ENCODE results near the gene PPIL6. TPM values are rescaled to one million over a fixed set of nuclear protein-coding genes. Genes with fewer than 3 reads are reported as not detected.

The PPIL6 gene
- total RNA-seq, 2 donors from 2014 or later: 4.2 to 6.0 TPM

- Histone ChIP-seq H3K4me1 (replicated peaks) (no peaks in the 10 kb centered on the region), H3K27me3 (replicated peaks; ENCODE audit: insufficient read depth) (no peaks in the 10 kb centered on the region), H3K27ac (no peak overlapping the region), H3K9me3 (no peaks in the 10 kb centered on the region), H3K36me3 (no peaks in the 10 kb centered on the region), H3K4me3 (no peak overlapping the region)
- TF ChIP-seq CTCF (IDR thresholded peaks at IDR 0.05): no peak
- TF ChIP-seq POLR2A (IDR thresholded peaks at IDR 0.05): no peak
- no peak for TF ChIP-seq POLR2AphosphoS5 (IDR thresholded peaks at IDR 0.05)
- no peak for DNase-seq (ENCODE audit: low spot score)
- WGBS: 32% methylated on average over 1 of the region's 1 CpG
- intact Hi-C loops (cut with DNase I): no loop called here
Observed at GRCh38 chr6:109420751-109421150, 19.7 kb downstream of the PPIL6 start.

DNA sequence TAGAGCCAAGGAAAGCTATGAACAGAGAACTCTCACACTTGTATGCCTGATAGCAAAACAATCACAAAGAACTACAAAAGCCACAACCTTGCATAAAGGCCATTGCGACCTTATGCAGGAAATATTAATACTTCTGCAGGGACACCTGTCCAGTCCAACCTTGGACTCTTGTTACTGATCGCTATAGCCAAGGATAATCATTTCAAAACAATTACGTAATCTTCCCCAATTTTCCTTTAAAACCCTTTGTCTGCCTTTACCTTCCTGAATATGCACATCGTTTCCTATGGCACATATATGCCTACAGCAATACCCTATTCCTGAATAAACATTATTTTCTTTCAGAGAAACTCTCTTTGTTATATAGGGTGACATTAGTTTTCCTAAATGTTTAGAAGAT is 22.8 kb downstream of the PPIL6 start:
- TF ChIP-seq POLR2A (IDR thresholded peaks at IDR 0.05) (no peak), POLR2AphosphoS5 (IDR thresholded peaks at IDR 0.05) (no peak), CTCF (IDR thresholded peaks at IDR 0.05) (no peak)
- DNase-seq (ENCODE audit: low spot score): no peak
- 95% methylated on average over 4 of the region's 4 CpGs for WGBS
- intact Hi-C loops (cut with DNase I): no loop called here
- Histone ChIP-seq H3K36me3 (no peaks in the 10 kb centered on the region), H3K4me3 (no peak overlapping the region), H3K4me1 (replicated peaks) (no peaks in the 10 kb centered on the region), H3K27me3 (replicated peaks; ENCODE audit: insufficient read depth) (no peaks in the 10 kb centered on the region), H3K27ac (no peak overlapping the region), H3K9me3 (no peaks in the 10 kb centered on the region)

GRCh38 chr6:109411034-109411433 is 29.4 kb downstream of the PPIL6 start:
- Histone ChIP-seq H3K4me1 (replicated peaks) (no peaks in the 10 kb centered on the region), H3K9me3 (no peaks in the 10 kb centered on the region), H3K27me3 (replicated peaks; ENCODE audit: insufficient read depth) (no peaks in the 10 kb centered on the region), H3K27ac (no peak overlapping the region), H3K4me3 (no peak overlapping the region), H3K36me3 (no peaks in the 10 kb centered on the region)
- DNase-seq (ENCODE audit: low spot score): no peak
- TF ChIP-seq POLR2AphosphoS5 (IDR thresholded peaks at IDR 0.05): no peak
- no peak for TF ChIP-seq CTCF (IDR thresholded peaks at IDR 0.05)
- TF ChIP-seq POLR2A (IDR thresholded peaks at IDR 0.05): no peak
- 95% methylated on average over 2 of the region's 2 CpGs for WGBS
- intact Hi-C loops (cut with DNase I): no loop called here

DNA sequence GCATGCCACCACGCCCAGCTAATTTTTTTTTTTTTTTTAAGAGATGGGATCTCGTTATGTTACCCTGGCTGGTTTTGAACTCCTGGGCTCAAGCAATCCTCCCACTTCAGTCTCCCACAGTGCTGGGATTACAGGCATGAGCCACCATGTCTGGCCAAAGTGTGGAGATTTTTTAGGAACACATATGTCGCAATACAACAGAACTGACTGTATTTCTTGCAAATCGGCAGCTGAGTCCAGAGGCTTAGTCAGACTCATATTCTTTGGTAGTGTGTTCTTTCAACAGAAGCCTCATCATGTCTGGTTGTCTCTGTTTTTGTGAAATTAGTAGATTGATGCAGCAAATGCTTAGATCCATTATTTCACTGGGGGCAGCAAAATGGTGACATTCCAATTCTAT is 34.2 kb downstream of the PPIL6 start:
- no peak for TF ChIP-seq POLR2A (IDR thresholded peaks at IDR 0.05)
- no peak for TF ChIP-seq POLR2AphosphoS5 (IDR thresholded peaks at IDR 0.05)
- no peak for TF ChIP-seq CTCF (IDR thresholded peaks at IDR 0.05)
- no peak for DNase-seq (ENCODE audit: low spot score)
- 89% methylated on average over 4 of the region's 4 CpGs for WGBS
- Histone ChIP-seq H3K9me3 (no peaks in the 10 kb centered on the region), H3K27ac (no peak overlapping the region), H3K4me3 (no peak overlapping the region), H3K27me3 (replicated peaks; ENCODE audit: insufficient read depth) (no peaks in the 10 kb centered on the region), H3K36me3 (no peaks in the 10 kb centered on the region), H3K4me1 (replicated peaks) (no peaks in the 10 kb centered on the region)
- intact Hi-C loops (cut with DNase I): no loop called here

GRCh38 chr6:109397020-109397419 is 43.4 kb downstream of the PPIL6 start:
- intact Hi-C loops (cut with DNase I): no loop called here
- WGBS: 85% methylated on average over 4 of the region's 4 CpGs

More at GRCh38 chr6:109397020-109397419, 43.4 kb downstream of the PPIL6 start:
- no peak for TF ChIP-seq POLR2AphosphoS5 (IDR thresholded peaks at IDR 0.05)
- TF ChIP-seq CTCF (IDR thresholded peaks at IDR 0.05): peak in 2 of 4 experiments; percentile 30 to 35
- TF ChIP-seq POLR2A (IDR thresholded peaks at IDR 0.05): no peak
- H3K27ac ChIP-seq: no peak overlapping the region
- H3K4me3 ChIP-seq: no peak overlapping the region
- no peaks in the 10 kb centered on the region for H3K4me1 ChIP-seq (replicated peaks)
- no peaks in the 10 kb centered on the region for H3K27me3 ChIP-seq (replicated peaks; ENCODE audit: insufficient read depth)
- H3K36me3 ChIP-seq: no peaks in the 10 kb centered on the region
- no peak for DNase-seq (ENCODE audit: low spot score)
- no peaks in the 10 kb centered on the region for H3K9me3 ChIP-seq
